CD4-positive, CD25-positive, alpha-beta regulatory T cell (primary cell): Measurements from ENCODE around the gene TFCP2L1. TPM values are rescaled to one million over a fixed set of nuclear protein-coding genes. Genes with fewer than 3 reads are reported as not detected.

Experiments used
- ATAC-seq, 2 donors: fragments of 150-1000 bp; cut with Tn5 transposase; one replicate each; pipeline ENCODE4 v1.10.0; 2021; ENCODE audit warnings: low read depth in 2 of 2, moderate number of reproducible peaks in 2 of 2, moderate library complexity in 1 of 2
- DNase-seq, 3 donors: peaks; one replicate each; pipeline versions ENCODE4 v3.0.0 to v3.0.0-alpha.2; 2012 to 2022; ENCODE audit warnings: mixed read lengths in 1 of 3
- H3K27ac ChIP-seq: one replicate; pipeline ENCODE4 v1.7.0; 2013; ENCODE audit warnings: mild to moderate bottlenecking, low read length; ENCODE audit not compliant: insufficient read depth, poor library complexity, severe bottlenecking
- H3K27me3 ChIP-seq: one replicate; pipeline ENCODE4 v1.7.0; 2013; ENCODE audit warnings: low read length; ENCODE audit not compliant: control insufficient read depth, insufficient read depth
- H3K36me3 ChIP-seq: one replicate; pipeline ENCODE4 v1.7.0; 2013; ENCODE audit warnings: mild to moderate bottlenecking, low read length, moderate library complexity; ENCODE audit not compliant: control insufficient read depth, insufficient read depth
- H3K4me1 ChIP-seq: 2 replicates; pipeline ENCODE4 v1.7.0; 2013; ENCODE audit warnings: mild to moderate bottlenecking, low read length; ENCODE audit not compliant: insufficient read depth, control insufficient read depth, poor library complexity, severe bottlenecking
- H3K4me3 ChIP-seq: one replicate; pipeline ENCODE4 v1.7.0; 2013; ENCODE audit warnings: low read depth, mild to moderate bottlenecking, low read length, moderate library complexity
- H3K9me3 ChIP-seq, 2 experiments: 1 replicate in 1 of 2; 2 replicates in 1 of 2; pipeline ENCODE4 v1.7.0; 2013; ENCODE audit warnings: low read length in 2 of 2, mild to moderate bottlenecking in 1 of 2, moderate library complexity in 1 of 2; ENCODE audit not compliant: control insufficient read depth in 2 of 2
- H3K27ac Mint-ChIP-seq, 3 donors: one replicate each; pipeline ENCODE4 v1.8.0; 2020 to 2022; ENCODE audit warnings: mild to moderate bottlenecking in 3 of 3, mixed read lengths in 3 of 3, moderate library complexity in 2 of 3
- H3K27me3 Mint-ChIP-seq: one replicate; pipeline ENCODE4 v1.8.0; 2022; ENCODE audit warnings: mild to moderate bottlenecking, mixed read lengths
- H3K36me3 Mint-ChIP-seq: one replicate; pipeline ENCODE4 v1.8.0; 2020; ENCODE audit warnings: mixed read lengths
- H3K4me1 Mint-ChIP-seq, 4 donors: one replicate each; pipeline ENCODE4 v1.8.0; 2020 to 2022; ENCODE audit warnings: mixed read lengths in 4 of 4, mild to moderate bottlenecking in 1 of 4
- H3K4me3 Mint-ChIP-seq, 4 donors: one replicate each; pipeline ENCODE4 v1.8.0; 2020 to 2022; ENCODE audit warnings: mild to moderate bottlenecking in 4 of 4, mixed read lengths in 4 of 4, moderate library complexity in 3 of 4
- H3K9me3 Mint-ChIP-seq, 7 donors: one replicate each; pipeline ENCODE4 v1.8.0; 2020 to 2022; ENCODE audit warnings: mixed read lengths in 7 of 7, mild to moderate bottlenecking in 3 of 7, moderate library complexity in 2 of 7
- polyA plus RNA-seq, 4 donors: library from polyadenylated mRNA; unstranded; fragments of 300-500 nt; fragmentation: Illumina TruSeq; gene quantifications; one replicate each; pipeline ENCODE4 v1.2.3, GENCODE V29; 2021
- total RNA-seq: library from RNA; stranded (reverse); gene quantifications from one replicate; pipeline ENCODE4 v1.2.3, GENCODE V29; 2022

The TFCP2L1 gene
- total and polyA plus RNA-seq, 5 donors from 2014 or later, result 0.05 TPM; not detected in 4

DNA sequence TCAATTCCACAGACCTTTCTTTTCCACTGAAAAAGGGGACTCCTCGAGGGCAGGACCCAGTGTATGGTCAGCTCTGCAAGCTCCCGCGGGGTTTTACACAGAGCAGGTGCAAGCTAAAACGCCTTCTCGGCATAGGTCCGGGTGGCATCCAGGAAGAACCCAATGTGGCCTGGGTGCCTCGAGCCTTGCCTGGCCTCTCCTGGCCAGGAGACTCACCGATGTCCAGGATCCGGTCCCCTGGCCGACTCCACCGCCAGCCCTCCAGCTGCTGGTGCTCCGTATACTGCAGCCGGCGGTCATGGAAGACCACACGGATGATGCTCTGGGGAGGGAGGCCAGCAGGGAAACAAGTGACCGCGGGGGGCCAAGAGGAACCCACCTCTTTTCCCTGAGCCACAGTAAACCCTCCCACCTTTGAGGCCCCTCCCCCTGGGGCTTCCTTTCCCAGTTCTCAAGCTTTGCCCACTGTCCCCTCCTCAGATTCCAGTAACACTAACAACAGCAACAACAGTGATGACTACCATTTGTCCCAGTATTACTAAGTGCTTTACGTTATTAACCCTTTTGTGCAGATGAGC, 36.1 kb downstream of the TFCP2L1 start:
- Mint-ChIP-seq H3K36me3 (no peaks in the 10 kb centered on the region), H3K4me3 (no peak overlapping the region), H3K27me3 (peaks cover 5% of the 10 kb centered on the region), H3K4me1 (no peaks in the 10 kb centered on the region), H3K9me3 (peaks cover 0 to 1% (median 0%) of the 10 kb centered on the region in 7 donors), H3K27ac (peak overlapping the region in 1 of 3 donors; percentile 32)
- no peaks in the 10 kb centered on the region for H3K27me3 ChIP-seq
- H3K9me3 ChIP-seq, result no peaks in the 10 kb centered on the region
- no peak for ATAC-seq
- H3K4me3 ChIP-seq, result no peak overlapping the region
- H3K27ac ChIP-seq, result no peak overlapping the region
- H3K36me3 ChIP-seq, result no peaks in the 10 kb centered on the region
- DNase-seq, result no peak
- H3K4me1 ChIP-seq, result no peaks in the 10 kb centered on the region

DNA sequence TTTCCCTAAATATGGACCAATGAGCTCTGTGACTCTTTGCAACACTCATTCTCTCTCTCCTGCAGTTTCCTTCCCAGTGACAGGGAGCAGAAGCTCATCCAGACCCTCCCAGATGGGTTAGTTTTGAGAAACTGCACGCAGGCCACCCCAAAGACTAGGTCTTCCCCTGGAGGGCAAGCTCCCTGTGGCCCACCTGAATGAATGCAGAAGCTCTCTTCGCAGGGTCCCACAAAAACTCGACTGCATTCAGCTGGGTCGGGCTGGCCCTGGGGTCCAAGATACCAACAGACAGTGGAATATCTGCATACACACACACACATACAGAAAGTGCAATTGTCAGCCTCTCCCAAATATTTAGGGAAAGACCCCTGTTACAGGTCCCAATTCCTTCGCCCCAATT, 37.0 kb downstream of the TFCP2L1 start:
- no peaks in the 10 kb centered on the region for H3K4me1 ChIP-seq
- H3K4me3 ChIP-seq, result no peak overlapping the region
- Mint-ChIP-seq H3K9me3 (peaks cover 0 to 1% (median 0%) of the 10 kb centered on the region in 7 donors), H3K4me1 (no peaks in the 10 kb centered on the region), H3K4me3 (no peak overlapping the region), H3K36me3 (no peaks in the 10 kb centered on the region), H3K27me3 (peaks cover 5% of the 10 kb centered on the region), H3K27ac (no peak overlapping the region)
- ATAC-seq (no peak), DNase-seq (no peak)
- H3K27me3 ChIP-seq, result no peaks in the 10 kb centered on the region
- no peaks in the 10 kb centered on the region for H3K9me3 ChIP-seq
- H3K36me3 ChIP-seq, result no peaks in the 10 kb centered on the region
- no peak overlapping the region for H3K27ac ChIP-seq

DNA sequence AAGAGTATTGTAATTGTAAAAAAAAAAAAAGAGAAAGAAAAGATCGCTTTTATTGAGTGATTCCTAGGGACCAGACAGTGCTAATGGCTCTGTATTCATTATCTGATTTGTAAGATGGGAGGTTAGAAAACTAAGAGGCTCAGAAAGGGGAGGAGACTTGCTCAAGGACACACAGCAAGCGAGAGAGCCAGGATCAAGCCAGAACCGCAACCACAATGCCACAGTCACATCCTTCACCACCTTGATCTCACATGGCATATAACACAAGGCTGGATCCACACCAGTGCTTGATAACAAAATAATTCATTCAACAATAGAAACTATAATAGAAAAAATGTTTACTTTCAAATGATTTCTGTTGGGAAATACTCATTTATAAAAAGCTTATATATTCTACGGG, 37.5 kb downstream of the TFCP2L1 start:
- H3K4me3 Mint-ChIP-seq, result no peak overlapping the region
- Histone ChIP-seq H3K9me3 (no peaks in the 10 kb centered on the region), H3K4me3 (no peak overlapping the region), H3K27me3 (no peaks in the 10 kb centered on the region), H3K27ac (no peak overlapping the region), H3K4me1 (no peaks in the 10 kb centered on the region), H3K36me3 (no peaks in the 10 kb centered on the region)
- H3K27me3 Mint-ChIP-seq, result peaks cover 5% of the 10 kb centered on the region
- ATAC-seq, result no peak
- no peak for DNase-seq
- no peaks in the 10 kb centered on the region for H3K36me3 Mint-ChIP-seq
- no peaks in the 10 kb centered on the region for H3K4me1 Mint-ChIP-seq
- no peak overlapping the region for H3K27ac Mint-ChIP-seq
- peaks cover 0 to 1% (median 0%) of the 10 kb centered on the region in 7 donors for H3K9me3 Mint-ChIP-seq

DNA sequence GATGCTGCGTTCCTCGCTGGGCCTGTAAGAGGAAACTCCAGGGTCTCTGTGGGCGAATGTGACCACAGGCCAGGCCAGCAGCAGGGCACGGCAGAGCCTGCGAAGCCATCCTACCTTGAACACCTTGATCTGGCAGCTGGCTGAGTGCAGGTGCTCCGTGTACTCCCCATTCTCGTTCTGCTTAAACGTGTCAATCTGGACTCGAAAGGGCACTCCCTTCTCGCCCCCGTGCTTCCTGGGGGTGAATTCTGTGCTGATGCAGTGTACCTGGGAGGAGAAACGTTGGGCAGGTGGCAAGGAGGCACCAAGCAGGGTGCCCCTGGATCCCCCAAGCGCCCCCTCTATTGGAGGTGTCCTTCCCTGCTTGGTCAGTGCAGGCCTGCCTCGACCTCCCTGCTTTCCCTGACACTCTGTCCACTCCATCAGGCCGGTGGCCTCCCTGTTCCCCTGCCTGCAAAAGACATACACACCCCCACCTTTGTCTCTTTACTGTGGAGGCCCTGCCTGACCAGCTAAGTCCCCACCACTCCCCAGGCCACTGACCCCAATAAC, 38.2 kb downstream of the TFCP2L1 start:
- Mint-ChIP-seq H3K4me1 (no peaks in the 10 kb centered on the region), H3K36me3 (no peaks in the 10 kb centered on the region), H3K27ac (no peak overlapping the region), H3K4me3 (no peak overlapping the region), H3K9me3 (peaks cover 0 to 1% (median 0%) of the 10 kb centered on the region in 7 donors), H3K27me3 (peaks cover 5% of the 10 kb centered on the region)
- no peak for ATAC-seq
- Histone ChIP-seq H3K4me1 (no peaks in the 10 kb centered on the region), H3K4me3 (no peak overlapping the region), H3K27me3 (no peaks in the 10 kb centered on the region), H3K27ac (no peak overlapping the region), H3K9me3 (no peaks in the 10 kb centered on the region), H3K36me3 (no peaks in the 10 kb centered on the region)
- no peak for DNase-seq

DNA sequence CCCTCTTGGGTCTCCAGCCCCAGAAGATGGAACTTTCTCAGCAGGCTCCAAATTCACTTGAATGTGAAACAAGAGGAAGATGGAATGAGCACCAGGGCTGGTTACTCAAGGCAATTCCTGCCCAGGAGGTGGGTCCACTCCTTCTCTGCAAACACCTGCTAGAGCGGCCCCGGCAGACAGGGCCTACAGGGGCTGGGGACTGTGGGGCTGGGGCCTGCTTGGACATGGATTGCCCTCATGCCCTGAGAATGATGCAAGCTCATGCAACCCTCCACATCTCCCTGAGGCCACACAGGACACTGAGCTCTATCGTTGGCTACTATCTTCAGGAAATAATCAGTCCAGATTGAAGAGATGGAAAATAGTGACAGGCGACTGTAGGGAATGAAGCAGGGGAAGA, 39.1 kb downstream of the TFCP2L1 start:
- H3K36me3 ChIP-seq, result no peaks in the 10 kb centered on the region
- no peak overlapping the region for H3K4me3 Mint-ChIP-seq
- H3K4me1 Mint-ChIP-seq, result no peaks in the 10 kb centered on the region
- DNase-seq (no peak), ATAC-seq (no peak)
- no peaks in the 10 kb centered on the region for H3K9me3 ChIP-seq
- peaks cover 5% of the 10 kb centered on the region for H3K27me3 Mint-ChIP-seq
- H3K36me3 Mint-ChIP-seq, result no peaks in the 10 kb centered on the region
- no peaks in the 10 kb centered on the region for H3K27me3 ChIP-seq
- H3K4me1 ChIP-seq, result no peaks in the 10 kb centered on the region
- H3K27ac ChIP-seq, result no peak overlapping the region
- no peak overlapping the region for H3K4me3 ChIP-seq
- peaks cover 0 to 1% (median 0%) of the 10 kb centered on the region in 7 donors for H3K9me3 Mint-ChIP-seq
- no peak overlapping the region for H3K27ac Mint-ChIP-seq

DNA sequence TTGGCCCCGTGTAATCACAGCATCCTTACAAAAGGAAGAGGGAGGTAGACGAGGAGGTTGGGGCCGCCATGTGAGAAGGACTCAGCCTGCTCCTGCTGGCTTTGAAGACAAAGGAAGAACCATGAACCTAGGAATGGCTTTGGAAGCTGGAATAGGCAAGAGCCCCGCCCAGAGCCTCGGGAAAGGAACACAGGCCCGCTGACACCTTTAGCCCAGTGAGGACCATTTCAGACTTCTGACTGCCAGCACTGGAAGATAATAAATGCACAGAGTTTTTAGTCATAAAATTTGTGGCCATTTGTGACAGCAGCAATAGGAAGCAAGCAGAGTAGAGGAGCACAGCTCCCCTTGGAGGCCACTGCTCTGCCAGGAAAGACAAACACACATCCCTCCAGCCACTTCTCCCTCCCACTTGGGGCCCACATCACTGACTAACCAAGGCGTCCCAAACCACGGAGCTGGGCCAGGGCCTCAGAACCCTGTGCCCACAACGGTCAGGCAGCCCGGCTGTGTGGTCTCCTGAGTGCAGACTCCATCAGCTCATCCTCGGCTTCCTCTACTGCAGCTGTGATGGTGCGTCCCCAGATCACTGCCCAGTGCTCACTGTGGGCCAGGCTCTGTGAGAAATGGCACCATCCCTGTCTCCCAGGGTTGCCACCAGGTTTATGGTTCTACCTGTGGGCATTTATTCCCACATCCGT, 39.7 kb downstream of the TFCP2L1 start:
- peaks cover 0 to 1% (median 0%) of the 10 kb centered on the region in 7 donors for H3K9me3 Mint-ChIP-seq

DNA sequence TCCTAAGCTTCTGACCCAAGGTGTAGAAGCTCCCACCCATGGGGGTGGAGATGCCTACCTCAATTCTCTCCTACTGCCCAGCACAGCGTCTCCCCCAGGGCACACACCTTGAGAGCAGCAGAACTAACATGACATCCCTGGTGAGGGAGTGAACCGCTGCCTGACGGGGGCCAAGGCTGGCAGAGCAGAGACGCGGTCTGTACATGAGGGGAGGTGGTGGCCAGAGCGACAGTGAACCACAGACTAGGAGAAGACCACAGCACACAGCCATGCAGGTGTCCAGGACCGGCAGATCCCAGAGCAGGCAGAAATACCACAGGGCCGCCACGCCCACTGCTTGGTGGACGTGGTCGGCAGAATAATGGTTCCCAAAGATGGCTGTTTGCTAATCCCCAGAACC, 40.4 kb downstream of the TFCP2L1 start:
- H3K4me1 Mint-ChIP-seq, result no peaks in the 10 kb centered on the region
- H3K9me3 Mint-ChIP-seq, result peaks cover 0 to 1% (median 0%) of the 10 kb centered on the region in 7 donors
- Histone ChIP-seq H3K4me1 (no peaks in the 10 kb centered on the region), H3K27ac (no peak overlapping the region), H3K9me3 (no peaks in the 10 kb centered on the region), H3K27me3 (no peaks in the 10 kb centered on the region), H3K4me3 (no peak overlapping the region), H3K36me3 (no peaks in the 10 kb centered on the region)
- ATAC-seq, result no peak
- H3K27me3 Mint-ChIP-seq, result peaks cover 5% of the 10 kb centered on the region
- no peak for DNase-seq
- H3K4me3 Mint-ChIP-seq, result no peak overlapping the region
- H3K27ac Mint-ChIP-seq, result no peak overlapping the region
- H3K36me3 Mint-ChIP-seq, result no peaks in the 10 kb centered on the region

More for the DNA sequence above, 39.7 kb downstream of the TFCP2L1 start:
- no peak for DNase-seq
- Mint-ChIP-seq H3K4me3 (no peak overlapping the region), H3K27ac (no peak overlapping the region), H3K27me3 (peaks cover 5% of the 10 kb centered on the region), H3K4me1 (no peaks in the 10 kb centered on the region), H3K36me3 (no peaks in the 10 kb centered on the region)
- ATAC-seq, result no peak
- H3K4me3 ChIP-seq, result no peak overlapping the region
- no peaks in the 10 kb centered on the region for H3K27me3 ChIP-seq
- no peaks in the 10 kb centered on the region for H3K9me3 ChIP-seq
- H3K27ac ChIP-seq, result no peak overlapping the region
- H3K36me3 ChIP-seq, result no peaks in the 10 kb centered on the region
- no peaks in the 10 kb centered on the region for H3K4me1 ChIP-seq
